Smooth muscle cell of the brain vasculature (primary cell): ENCODE results near the gene MXD3.
A peak's percentile ranks its signal among the peaks of the same experiment; 100 is the strongest.

Source experiments
- DNase-seq: peaks from one replicate; pipeline ENCODE4 v3.0.0-alpha.2; 2012; ENCODE audit warnings: low read depth, low spot score

MXD3 gene

GRCh38 chr5:177303121-177303924 lies 8.4 kb downstream of the MXD3 start, which contains the start of the genes PRELID1 and RAB24:
Gene PRELID1, plus strand, starts transcription at chr5:177303799. Its CDS starts 187 bp downstream, at chr5:177303986.
Gene RAB24, minus strand, starts transcription at chr5:177303719. Its CDS starts 431 bp downstream, at chr5:177303288.
- DNase-seq = no peak

- no peak for DNase-seq
Observed at GRCh38 chr5:177302354-177303110, 9.2 kb downstream of the MXD3 start.

GRCh38 chr5:177301503-177302165 lies 10.1 kb downstream of the MXD3 start:
- no peak for DNase-seq

DNA sequence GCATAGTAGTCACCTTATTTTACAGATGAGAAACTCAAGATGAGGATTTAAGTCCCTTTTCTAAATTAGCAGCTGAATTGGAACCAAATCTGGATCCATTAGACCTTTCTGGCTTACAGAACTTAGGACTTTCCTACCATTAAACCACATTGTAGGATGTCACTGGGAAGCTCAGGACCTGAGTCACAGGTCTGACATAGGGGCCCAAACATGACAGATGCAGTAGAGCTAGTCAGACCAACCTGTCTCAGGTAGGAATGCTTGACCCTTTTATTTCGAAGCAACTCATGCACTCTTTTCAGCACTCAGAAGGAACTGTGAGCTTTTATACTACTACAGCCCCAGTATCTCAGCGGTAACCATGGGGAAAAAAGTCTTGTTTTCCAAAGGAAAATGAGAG lies 10.7 kb downstream of the MXD3 start:
- DNase-seq = no peak

- peak; percentile 58 for DNase-seq
Observed at GRCh38 chr5:177300236-177300880, 11.3 kb downstream of the MXD3 start.

DNA sequence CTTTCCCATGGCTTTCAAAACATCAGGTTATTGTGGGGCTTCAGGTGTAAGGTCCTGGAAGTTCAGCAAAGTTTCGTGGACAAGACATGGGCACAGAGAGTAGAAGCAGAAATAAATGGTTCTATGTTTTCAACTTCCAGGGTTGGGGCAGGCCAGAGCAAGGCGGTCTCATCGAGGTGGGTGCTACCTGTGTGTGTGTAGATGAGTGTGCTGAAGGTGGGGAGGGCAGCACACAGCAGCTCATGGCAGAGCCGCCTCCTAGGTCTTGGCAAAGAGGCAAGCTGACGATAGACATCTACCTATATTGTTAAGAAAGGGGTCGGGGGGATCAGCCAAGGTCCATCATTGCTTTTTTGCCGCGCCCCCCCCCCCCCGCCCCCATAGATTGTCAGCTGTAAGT lies 12.0 kb downstream of the MXD3 start:
- no peak for DNase-seq

DNA sequence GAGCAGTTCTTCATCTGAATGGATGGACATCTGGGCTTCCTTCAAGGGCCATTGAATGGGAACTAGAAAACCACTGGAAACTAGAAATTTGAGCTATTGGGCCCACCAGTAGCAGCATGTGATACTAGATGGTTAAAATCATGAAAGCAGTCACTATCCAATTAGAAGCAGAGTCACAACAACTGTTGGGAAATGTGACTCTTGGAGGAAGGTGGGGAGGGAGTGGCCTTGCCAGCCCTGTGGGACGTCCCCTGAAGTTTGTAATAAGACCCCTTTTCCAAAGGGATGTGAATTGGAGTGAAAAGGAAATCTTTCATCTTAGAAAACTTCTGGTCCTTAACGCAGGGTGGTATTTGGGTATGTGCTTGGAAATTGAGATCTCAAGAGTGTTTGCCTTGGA lies 13.8 kb downstream of the MXD3 start:
- no peak for DNase-seq

GRCh38 chr5:177296581-177296980 lies 15.1 kb downstream of the MXD3 start:
- no peak for DNase-seq

GRCh38 chr5:177295924-177296323 lies 15.8 kb downstream of the MXD3 start:
- DNase-seq = no peak

DNA sequence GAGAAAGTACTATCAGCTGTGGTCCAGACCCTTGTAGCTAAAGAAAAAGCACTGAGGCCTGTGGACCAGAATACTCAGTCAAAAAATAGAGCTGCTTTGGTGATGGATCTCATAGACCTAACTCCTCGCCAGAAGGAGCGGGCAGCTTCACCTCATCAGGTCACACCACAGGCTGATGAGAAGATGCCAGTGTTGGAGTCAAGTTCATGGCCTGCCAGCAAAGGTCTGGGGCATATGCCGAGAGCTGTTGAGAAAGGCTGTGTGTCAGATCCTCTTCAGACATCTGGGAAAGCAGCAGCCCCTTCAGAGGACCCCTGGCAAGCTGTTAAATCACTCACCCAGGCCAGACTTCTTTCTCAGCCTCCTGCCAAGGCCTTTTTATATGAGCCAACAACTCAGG lies 17.1 kb downstream of the MXD3 start:
- no peak for DNase-seq

DNA sequence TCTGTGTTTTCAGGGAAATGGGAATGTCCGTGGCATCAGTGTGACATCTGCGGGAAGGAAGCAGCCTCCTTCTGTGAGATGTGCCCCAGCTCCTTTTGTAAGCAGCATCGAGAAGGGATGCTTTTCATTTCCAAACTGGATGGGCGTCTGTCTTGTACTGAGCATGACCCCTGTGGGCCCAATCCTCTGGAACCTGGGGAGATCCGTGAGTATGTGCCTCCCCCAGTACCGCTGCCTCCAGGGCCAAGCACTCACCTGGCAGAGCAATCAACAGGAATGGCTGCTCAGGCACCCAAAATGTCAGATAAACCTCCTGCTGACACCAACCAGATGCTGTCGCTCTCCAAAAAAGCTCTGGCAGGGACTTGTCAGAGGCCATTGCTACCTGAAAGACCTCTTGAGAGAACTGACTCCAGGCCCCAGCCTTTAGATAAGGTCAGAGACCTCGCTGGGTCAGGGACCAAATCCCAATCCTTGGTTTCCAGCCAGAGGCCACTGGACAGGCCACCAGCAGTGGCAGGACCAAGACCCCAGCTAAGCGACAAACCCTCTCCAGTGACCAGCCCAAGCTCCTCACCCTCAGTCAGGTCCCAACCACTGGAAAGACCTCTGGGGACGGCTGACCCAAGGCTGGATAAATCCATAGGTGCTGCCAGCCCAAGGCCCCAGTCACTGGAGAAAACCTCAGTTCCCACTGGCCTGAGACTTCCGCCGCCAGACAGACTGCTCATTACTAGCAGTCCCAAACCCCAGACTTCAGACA lies 17.7 kb downstream of the MXD3 start:
- no peak for DNase-seq

GRCh38 chr5:177291735-177292134 lies 20.0 kb downstream of the MXD3 start:
- DNase-seq = no peak

GRCh38 chr5:177290816-177291596 lies 20.7 kb downstream of the MXD3 start:
- DNase-seq = no peak

DNA sequence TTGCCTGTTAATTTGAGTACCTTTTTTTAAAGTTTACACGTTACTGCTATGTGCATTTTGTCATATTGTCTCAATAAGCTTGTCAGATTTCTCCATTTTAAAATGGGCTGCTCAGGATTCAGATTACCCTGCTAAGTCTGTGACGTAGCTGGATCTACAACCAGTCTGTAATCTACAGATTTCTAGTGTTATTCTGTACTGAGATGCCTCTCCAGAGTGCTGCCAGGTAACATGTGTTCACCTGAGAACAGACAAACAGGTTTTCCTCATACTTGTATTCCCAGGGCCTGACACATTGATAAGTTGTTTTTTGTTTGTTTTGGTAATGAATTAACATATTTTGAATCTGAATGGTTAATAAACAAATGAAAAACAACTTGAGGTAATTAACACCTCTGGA lies 23.5 kb downstream of the MXD3 start:
- no peak for DNase-seq

DNA sequence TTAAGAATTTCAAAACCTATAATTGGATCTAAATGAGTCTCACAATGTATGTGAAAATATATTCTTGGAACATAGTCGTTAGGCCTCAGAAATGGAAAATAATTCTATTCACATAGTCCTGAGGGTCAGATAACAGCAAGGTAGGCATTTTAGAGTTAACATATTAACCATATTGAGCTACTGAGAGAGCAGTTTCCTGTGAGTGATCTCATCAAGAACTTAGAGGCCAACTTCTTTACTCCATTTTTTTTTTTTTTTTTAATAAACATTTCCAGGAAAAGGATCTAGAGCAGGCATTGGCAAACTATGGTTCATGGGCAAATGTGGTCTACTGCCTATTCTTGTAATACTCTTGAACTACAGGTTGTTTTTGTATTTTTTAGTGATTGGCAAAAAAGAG lies 34.8 kb downstream of the MXD3 start:
- DNase-seq = no peak

DNA sequence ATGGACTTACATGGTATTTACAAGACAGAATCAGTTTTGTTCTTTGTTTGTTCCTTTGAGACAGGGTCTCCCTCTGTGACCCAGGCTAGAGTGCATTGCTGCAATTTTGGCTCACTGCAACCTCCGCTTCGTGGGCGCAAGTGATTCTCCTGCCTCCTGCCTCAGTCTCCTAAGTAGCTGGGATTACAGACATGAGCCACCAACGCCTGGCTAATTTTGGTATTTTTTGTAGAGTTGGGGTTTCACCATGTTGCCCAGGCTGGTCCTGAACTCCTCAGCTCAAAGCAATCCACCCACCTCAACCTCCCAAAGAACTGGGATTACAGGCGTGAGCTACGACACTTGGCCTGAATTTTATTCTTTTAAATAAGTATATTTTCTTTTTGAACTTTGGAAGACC lies 35.8 kb downstream of the MXD3 start:
- no peak for DNase-seq

- DNase-seq = no peak
Observed at GRCh38 chr5:177271113-177271512, 40.6 kb downstream of the MXD3 start.

DNA sequence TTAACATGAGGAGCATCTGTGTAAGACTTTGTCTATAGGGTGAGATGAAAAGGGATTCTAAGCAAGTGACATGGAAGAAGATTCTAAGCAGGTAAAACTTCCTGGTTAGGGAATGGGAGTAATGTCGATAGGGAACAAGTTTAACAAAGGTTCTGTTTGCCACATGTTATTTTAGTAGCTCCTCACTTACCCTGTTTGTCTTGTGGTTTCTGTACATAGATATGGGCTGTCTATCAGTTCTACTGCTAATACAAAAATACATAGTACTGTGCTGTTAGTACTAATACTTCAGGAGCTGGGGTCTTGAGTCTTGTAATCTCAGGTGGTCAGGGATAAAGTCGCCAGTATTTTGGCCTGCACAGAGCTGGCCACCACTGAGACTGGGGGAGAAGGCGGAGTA lies 41.0 kb downstream of the MXD3 start:
- no peak for DNase-seq

GRCh38 chr5:177269976-177270375 lies 41.7 kb downstream of the MXD3 start:
- DNase-seq = no peak

- DNase-seq = no peak
Observed at GRCh38 chr5:177269232-177269895, 42.3 kb downstream of the MXD3 start.
